ENCODE measurements around the gene GAS6.
"Not testable (repeated sequence)": the region's sequence is repeated elsewhere in the genome, so short reads cannot be mapped to it uniquely, and the experiment has no call there.

GAS6 gene

GRCh38 chr13:113832631-113833030 lies 31.2 kb downstream of the GAS6 start:
- TF ChIP-seq CTCF (IDR thresholded peaks at IDR 0.05; ENCODE audit: unreplicated experiment in 3 of 3) = no peak
- Mint-ChIP-seq H3K27me3 (ENCODE audit: low read depth) (peaks cover 7% of the 10 kb centered on the region), H3K36me3 (ENCODE audit: low read depth) (peaks cover 1% of the 10 kb centered on the region), H3K4me3 (no peak overlapping the region), H3K4me1 (peaks cover 13% of the 10 kb centered on the region), H3K9me3 (no peaks in the 10 kb centered on the region), H3K27ac (no peak overlapping the region)

- Mint-ChIP-seq H3K9me3 (no peaks in the 10 kb centered on the region), H3K27me3 (ENCODE audit: low read depth) (peaks cover 6% of the 10 kb centered on the region), H3K36me3 (ENCODE audit: low read depth) (peaks cover 3% of the 10 kb centered on the region), H3K4me3 (no peak overlapping the region), H3K4me1 (peaks cover 9% of the 10 kb centered on the region), H3K27ac (no peak overlapping the region)
- TF ChIP-seq CTCF (IDR thresholded peaks at IDR 0.05; ENCODE audit: unreplicated experiment in 3 of 3) = no peak
Observed at GRCh38 chr13:113832205-113832604, 31.7 kb downstream of the GAS6 start.

DNA sequence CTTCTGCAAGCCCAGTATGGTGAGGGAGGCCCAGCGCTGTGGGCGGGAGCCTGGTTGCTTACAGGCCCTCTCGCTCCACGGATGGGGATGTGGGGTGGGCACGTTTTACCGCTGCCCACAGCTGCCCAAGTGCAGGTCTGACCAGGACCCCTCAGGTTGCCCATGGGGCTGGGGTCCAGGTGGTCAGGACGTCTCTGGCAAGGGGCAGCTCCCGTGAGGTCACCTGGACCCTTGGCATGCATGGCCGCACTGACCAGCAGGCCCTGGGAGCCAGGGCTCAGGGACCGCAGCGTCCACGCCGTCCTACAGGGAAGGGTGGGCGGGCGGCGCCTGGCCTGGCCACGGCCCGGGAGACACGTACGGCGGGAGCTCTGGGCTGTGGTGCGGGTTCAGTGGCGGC lies 32.8 kb downstream of the GAS6 start:
- peaks cover 4% of the 10 kb centered on the region for H3K27me3 Mint-ChIP-seq (ENCODE audit: low read depth)
- no peak overlapping the region for H3K27ac Mint-ChIP-seq
- peaks cover 3% of the 10 kb centered on the region for H3K36me3 Mint-ChIP-seq (ENCODE audit: low read depth)
- peaks cover 5% of the 10 kb centered on the region for H3K4me1 Mint-ChIP-seq
- no peak overlapping the region for H3K4me3 Mint-ChIP-seq
- H3K9me3 Mint-ChIP-seq = no peaks in the 10 kb centered on the region
- no peak for TF ChIP-seq CTCF (IDR thresholded peaks at IDR 0.05; ENCODE audit: unreplicated experiment in 3 of 3)

DNA sequence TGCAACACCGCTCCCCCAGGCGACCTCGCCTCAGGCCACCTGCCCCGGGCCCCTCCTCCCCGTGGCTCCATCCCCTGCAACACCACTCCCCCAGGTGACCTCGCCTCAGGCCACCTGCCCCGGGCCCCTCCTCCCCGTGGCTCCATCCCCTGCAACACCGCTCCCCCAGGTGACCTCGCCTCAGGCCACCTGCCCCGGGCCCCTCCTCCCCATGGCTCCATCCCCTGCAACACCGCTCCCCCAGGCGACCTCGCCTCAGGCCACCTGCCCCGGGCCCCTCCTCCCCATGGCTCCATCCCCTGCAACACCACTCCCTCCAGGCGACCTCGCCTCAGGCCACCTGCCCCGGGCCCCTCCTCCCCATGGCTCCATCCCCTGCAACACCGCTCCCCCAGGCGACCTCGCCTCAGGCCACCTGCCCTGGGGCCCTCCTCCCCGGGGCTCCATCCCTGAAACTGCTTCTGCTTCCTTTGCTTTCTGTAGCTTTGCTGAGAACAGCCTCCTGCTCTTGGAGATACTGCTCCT lies 33.4 kb downstream of the GAS6 start:
- not testable (repeated sequence) for H3K4me1 Mint-ChIP-seq; H3K27ac Mint-ChIP-seq; H3K9me3 Mint-ChIP-seq; H3K36me3 Mint-ChIP-seq (ENCODE audit: low read depth); H3K27me3 Mint-ChIP-seq (ENCODE audit: low read depth); H3K4me3 Mint-ChIP-seq

GRCh38 chr13:113828282-113828825 lies 35.5 kb downstream of the GAS6 start:
- H3K27me3 Mint-ChIP-seq (ENCODE audit: low read depth) = no peaks in the 10 kb centered on the region
- no peak overlapping the region for H3K27ac Mint-ChIP-seq
- H3K4me3 Mint-ChIP-seq = no peak overlapping the region
- H3K4me1 Mint-ChIP-seq = peaks cover 6% of the 10 kb centered on the region
- H3K9me3 Mint-ChIP-seq = no peaks in the 10 kb centered on the region
- H3K36me3 Mint-ChIP-seq (ENCODE audit: low read depth) = peaks cover 3% of the 10 kb centered on the region
- TF ChIP-seq CTCF (IDR thresholded peaks at IDR 0.05; ENCODE audit: unreplicated experiment in 3 of 3) = no peak

DNA sequence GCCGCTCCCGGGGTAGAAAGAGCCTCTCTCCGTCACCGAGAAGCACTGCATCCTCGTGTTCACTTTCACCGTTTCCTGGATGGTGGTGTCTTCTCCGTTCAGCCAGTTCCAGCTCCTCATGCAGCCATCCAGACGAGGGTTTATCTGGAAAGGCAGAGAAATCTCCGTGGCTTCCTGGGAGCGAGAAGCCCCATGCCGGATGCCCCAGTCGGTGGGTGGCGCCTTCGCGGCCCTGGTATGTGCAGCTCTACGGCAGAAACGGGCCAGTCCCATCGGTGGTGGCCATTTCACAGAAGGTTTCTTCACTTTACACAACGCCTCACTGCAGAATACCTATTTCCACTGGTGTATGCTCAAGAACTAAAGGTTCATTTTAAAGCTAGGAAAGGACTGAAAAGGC lies 36.9 kb downstream of the GAS6 start:
- no peak for TF ChIP-seq CTCF (IDR thresholded peaks at IDR 0.05; ENCODE audit: unreplicated experiment in 3 of 3)
- no peak overlapping the region for H3K27ac Mint-ChIP-seq
- H3K4me3 Mint-ChIP-seq = no peak overlapping the region
- H3K27me3 Mint-ChIP-seq (ENCODE audit: low read depth) = no peaks in the 10 kb centered on the region
- peaks cover 3% of the 10 kb centered on the region for H3K36me3 Mint-ChIP-seq (ENCODE audit: low read depth)
- peaks cover 6% of the 10 kb centered on the region for H3K4me1 Mint-ChIP-seq
- no peaks in the 10 kb centered on the region for H3K9me3 Mint-ChIP-seq

- not testable (repeated sequence) for H3K27me3 Mint-ChIP-seq (ENCODE audit: low read depth); H3K36me3 Mint-ChIP-seq (ENCODE audit: low read depth); H3K9me3 Mint-ChIP-seq; H3K27ac Mint-ChIP-seq; H3K4me1 Mint-ChIP-seq; H3K4me3 Mint-ChIP-seq
Observed at GRCh38 chr13:113826446-113826845, 37.4 kb downstream of the GAS6 start.

Measured in nephron (organoid).